Stimulated activated CD8-positive, alpha-beta memory T cell treated with anti-CD3 and anti-CD28 coated beads, Interleukin-7, amount 100 ng/mL, for 24 hours (primary cell): Measurements from ENCODE around the gene PNLIPRP2.

Experiments
- DNase-seq: peaks from one replicate; pipeline ENCODE4 v3.0.0-alpha.2; 2020; ENCODE audit warnings: low read depth

PNLIPRP2 gene

GRCh38 chr10:116620423-116621400, at the start of gene PNLIPRP2:
Gene PNLIPRP2 (plus strand): TSS chr10:116620953.
- no peak for DNase-seq

DNA sequence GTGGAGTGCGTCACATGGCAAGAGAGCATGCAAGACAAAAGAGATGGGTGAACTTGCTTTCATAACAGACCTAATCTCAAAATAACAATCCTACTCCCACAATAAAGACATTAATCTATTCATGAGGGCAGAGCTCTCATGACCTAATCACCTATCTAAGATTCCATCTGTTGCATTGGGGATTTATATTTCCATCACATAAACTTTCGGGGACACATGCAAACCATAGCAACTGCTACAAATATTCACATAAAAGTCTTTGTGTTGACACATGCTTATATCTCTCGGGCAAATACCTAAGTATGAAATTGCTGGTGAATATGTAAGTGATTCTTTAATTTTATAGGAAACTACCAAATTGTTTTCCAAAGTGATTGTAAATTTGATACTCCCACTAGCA, 46.0 kb upstream of the PNLIPRP2 start:
- no peak for DNase-seq

DNA sequence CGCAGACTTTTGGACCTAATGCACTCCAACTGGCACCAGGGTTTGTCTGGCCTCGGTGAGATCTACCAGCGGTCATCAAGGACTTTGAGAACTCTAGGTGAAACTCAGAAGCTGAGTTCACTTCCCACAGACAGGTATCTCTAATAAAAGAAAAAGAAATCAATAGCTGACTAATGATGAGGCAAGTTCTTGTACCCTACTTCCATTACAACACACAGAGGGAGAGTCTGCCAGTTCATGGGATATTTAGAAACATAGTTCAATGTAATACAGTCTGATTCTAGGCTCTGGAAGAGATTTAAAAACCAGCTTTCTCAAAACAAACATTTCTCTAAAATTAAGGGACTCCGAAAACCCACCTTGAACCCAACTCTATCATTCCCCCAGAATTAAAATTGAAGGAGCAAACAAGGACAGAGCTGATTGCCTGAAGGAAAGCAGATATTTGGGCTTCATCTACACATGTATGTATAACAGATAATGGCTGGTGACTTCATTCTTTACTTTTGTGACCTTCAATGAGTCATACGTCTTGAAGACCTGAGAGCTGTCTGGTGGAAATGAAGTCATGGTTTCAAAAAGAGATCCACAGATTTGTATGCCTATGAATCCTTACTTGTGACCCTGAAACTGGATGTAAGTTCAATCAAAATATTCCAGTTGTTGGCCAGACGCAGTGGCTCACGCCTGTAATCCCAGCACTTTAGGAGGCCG, 32.7 kb upstream of the PNLIPRP2 start:
- DNase-seq = no peak

GRCh38 chr10:116588995-116589394, 31.8 kb upstream of the PNLIPRP2 start:
- no peak for DNase-seq

GRCh38 chr10:116589926-116590325, 30.8 kb upstream of the PNLIPRP2 start:
- no peak for DNase-seq

GRCh38 chr10:116590590-116591444, 29.9 kb upstream of the PNLIPRP2 start, which contains the start of gene PNLIPRP1:
Gene PNLIPRP1 (plus strand): TSS chr10:116590959. CDS start chr10:116591130, 171 bp downstream.
- DNase-seq = no peak

DNA sequence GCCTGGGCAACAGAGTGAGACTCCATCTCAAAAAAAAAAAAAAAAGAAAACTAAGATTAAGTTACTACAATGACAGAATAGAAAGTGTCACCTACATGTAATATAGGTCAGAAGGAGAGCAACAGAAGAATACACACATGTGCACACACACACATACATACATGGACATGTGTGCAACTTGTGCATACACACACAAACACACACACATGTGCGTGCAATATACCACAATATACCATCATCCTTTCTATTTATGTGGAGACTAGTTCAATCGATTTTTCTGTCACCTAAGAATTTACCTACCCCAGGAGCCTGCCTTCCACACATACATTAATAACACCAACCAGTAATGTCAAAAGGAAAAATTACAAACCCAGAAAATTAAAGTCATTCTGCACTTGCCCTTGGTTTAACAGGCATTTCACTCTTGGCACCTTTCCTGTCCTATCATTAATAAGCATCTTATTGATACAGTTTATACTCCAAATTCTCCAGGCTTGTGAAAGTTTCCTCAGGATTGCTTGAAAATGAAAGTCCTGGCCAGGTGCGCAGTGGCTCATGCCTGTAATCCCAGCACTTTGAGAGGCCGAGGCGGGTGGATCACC, 27.5 kb upstream of the PNLIPRP2 start:
- DNase-seq = no peak

GRCh38 chr10:116594525-116595035, 26.2 kb upstream of the PNLIPRP2 start:
- DNase-seq = no peak

DNA sequence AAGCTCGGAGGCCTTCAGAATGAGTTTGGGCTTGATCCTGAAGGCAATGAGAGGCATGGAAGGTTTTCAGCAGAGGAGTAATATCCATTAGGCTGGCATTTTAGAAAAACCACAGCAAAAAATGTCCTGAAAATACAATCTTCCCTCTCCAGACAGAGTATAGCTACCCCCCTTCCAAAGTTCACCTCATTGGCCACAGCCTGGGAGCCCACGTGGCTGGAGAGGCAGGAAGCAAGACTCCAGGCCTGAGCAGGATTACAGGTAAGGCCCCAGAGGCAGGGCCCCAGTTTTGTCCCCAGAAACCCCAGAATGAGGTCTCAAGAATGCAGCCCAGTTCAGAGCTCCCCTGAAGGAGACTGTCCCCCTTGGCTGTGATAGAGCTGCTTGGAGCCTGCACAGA, 24.7 kb upstream of the PNLIPRP2 start:
- DNase-seq = no peak

DNA sequence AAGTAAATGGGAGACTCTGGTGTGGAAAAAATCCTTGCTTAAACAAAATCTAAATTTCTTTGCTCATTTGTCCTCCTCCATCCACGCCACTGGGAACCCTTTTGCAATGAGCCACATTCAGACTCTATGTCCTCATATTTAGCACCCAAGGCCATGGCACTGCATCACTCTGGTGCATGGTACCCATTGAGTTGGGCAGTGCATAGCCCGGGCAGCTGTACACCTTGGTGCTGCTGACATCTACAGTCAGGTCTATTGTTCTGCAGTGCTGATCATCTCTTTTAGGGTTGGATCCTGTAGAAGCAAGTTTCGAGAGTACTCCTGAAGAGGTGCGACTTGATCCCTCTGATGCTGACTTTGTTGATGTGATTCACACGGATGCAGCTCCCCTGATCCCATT, 23.2 kb upstream of the PNLIPRP2 start:
- no peak for DNase-seq

DNA sequence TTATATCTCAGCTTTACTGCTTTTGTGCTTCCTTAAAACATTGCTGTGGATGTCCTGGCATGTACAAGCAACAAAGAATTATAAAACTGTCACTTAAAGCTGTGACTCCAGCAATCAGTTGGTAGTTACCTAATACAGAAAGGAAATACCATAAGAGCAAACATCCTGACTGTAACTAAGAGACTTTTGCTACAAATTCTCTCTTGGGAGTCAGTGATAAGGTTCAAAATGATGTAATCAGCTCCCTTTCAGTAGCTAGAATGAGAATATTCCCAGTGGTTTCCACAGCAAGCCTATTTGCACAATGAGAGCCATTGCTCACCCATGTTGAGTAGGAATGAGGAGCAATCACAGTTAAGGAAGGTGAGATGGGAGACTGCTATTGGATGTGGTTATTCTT, 22.4 kb upstream of the PNLIPRP2 start:
- DNase-seq = no peak

- no peak for DNase-seq
Observed at GRCh38 chr10:116599991-116600390, 20.8 kb upstream of the PNLIPRP2 start.

- no peak for DNase-seq
Observed at GRCh38 chr10:116602648-116603400, 17.9 kb upstream of the PNLIPRP2 start.

DNA sequence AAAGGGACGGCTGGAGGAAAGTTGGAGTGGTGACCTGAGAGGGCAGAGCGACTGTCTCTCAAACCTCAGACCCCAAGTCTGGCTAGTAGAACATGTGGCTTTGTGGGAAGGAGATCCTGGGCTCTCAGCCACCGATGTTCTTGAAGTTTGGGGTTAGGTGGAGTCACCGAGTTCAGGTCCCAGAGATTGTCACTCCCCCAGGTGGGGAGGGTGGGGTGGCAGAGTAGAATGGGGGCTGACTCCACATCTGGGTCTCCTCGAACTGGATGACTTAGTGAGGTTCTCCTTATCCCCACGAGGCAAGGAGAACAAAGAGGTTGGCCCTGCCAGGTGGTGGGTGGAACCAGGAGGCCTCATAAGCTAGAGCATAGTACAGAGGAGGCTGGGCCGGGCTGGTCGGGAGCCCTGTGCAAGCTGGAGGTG, 14.7 kb upstream of the PNLIPRP2 start:
- DNase-seq = no peak

DNA sequence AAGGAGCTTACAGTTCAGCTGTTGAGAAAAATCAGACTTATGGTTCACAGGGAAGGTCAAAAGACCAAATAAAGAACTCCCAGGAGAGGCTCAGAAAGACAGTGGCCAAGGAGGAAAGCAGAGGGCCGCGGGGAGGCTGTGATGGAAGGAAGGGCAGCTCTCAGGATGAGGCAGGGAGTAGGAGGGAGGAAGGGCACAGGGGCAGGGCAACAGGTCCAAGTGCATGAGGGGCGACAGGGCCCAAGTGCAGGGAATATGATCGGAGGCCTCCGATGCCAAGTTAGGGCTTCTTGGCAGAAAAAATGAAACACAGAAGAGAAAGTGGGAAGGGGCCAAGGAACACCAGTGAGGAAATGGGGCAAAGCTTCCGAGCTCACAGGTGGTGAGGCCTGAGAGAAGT, 13.4 kb upstream of the PNLIPRP2 start:
- DNase-seq = no peak

DNA sequence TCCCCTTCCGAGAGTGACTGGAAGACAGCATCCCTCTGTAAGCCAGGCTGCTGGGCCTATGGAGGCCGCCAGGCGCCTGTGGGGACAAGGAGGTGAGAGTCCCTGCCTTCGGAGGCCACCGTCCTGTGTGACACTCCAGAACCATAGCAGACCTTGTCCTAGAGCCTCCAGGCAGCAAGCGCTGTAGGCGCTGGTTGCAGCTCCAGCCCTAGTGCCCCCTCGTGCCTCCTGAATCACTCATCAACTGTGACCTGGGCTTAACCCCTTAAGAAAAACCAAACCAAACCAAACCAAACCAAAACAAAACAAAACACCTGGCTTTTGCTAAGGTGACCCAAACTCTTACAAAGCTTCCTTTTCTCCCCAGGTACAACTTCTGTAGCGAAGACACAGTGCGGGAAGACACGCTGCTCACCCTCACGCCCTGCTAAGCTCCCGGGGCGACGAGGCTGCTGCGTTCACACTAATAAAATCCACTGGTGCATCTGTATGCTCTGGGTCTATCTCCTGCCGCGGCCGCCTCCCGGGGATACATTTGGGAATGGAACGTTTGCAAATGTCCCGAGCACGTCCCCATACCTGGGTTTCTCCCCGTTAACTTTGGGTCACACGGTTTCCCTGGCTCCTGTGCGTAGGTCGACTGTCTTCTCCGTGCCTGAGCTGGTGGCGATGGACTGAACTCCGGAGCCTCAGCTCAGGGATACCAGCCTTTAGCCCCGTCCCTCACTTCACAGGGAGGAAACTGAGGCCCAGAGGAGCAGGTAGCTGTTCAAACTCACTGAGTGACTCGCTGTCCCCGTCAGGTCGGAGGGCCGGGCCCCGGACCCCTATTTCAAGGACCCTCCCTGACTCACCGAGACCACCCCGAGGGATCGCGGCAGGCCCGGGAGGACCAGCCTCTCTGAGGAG, 11.8 kb upstream of the PNLIPRP2 start:
- no peak for DNase-seq

DNA sequence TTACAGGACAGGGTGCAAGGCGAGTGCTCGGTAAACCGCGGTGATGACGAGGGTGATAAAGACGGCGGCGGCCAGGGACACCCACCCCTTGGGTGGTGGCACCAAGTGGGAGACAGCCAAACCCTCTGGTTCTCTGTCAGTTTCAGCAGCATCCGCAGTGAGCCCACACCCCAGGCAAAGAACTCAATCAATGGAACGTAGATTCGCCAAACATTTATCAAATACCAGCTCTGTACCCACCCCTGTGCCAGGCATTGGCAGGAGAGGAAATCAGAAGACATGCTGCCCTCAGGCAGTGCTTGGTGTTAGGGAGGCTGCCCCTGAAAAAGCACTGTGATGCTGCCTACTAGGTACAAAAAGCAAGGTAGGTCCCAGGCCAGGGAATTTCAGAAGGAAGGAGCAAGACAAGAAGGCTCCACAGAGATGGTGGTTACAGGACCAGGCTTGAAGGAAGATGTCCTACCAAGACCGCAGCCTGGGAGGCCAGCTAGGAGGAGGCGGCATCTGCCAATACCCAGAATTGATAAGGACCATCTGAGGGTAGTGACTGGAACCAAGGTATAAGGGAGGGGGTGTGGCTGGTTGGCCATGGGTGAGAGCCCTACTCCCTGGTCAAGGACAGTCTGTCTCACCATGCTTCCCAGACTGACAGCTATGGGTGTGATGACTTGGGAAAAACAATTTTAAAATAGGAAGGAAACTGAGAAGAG, 10.2 kb upstream of the PNLIPRP2 start:
- DNase-seq = no peak

- no peak for DNase-seq
Observed at GRCh38 chr10:116611153-116611545, 9.6 kb upstream of the PNLIPRP2 start.
